ENCODE results near the gene PPP1R14B. TPM values are rescaled to one million over a fixed set of nuclear protein-coding genes. Genes with fewer than 3 reads are reported as not detected.
A peak's percentile ranks its signal among the peaks of the same experiment; 100 is the strongest.

PPP1R14B gene
- total RNA-seq, 2 donors from 2014 or later = 113 to 234 TPM

GRCh38 chr11:64231546-64231945 lies 15.2 kb downstream of the PPP1R14B start:
- H3K27me3 ChIP-seq = no peaks in the 10 kb centered on the region
- no peak for TF ChIP-seq CTCF (IDR thresholded peaks at IDR 0.05)
- no peak overlapping the region for H3K4me3 ChIP-seq
- no peak overlapping the region for H3K27ac ChIP-seq
- H3K36me3 ChIP-seq = no peaks in the 10 kb centered on the region
- peak overlapping the region in 1 of 2 donors; percentile 21 for H3K9ac ChIP-seq (ENCODE audit: low read depth in 2 of 2, low read length in 2 of 2)
- intact Hi-C loops (cut with DNase I) = no loop called here
- DNase-seq = peak; percentile 29
- H3K9me3 ChIP-seq = no peaks in the 10 kb centered on the region
- peaks cover 20% of the 10 kb centered on the region for H3K4me1 ChIP-seq

- TF ChIP-seq CTCF (IDR thresholded peaks at IDR 0.05) = no peak
- Histone ChIP-seq H3K27me3 (no peaks in the 10 kb centered on the region), H3K9ac (ENCODE audit: low read depth in 2 of 2, low read length in 2 of 2) (peak overlapping the region; percentile 89), H3K27ac (peak overlapping the region; percentile 85), H3K4me1 (peaks cover 20% of the 10 kb centered on the region), H3K4me3 (peak overlapping the region; percentile 70), H3K36me3 (no peaks in the 10 kb centered on the region), H3K9me3 (no peaks in the 10 kb centered on the region)
- intact Hi-C loops (cut with DNase I) = no loop called here
- DNase-seq = no peak
Measured at GRCh38 chr11:64230985-64231365, 15.8 kb downstream of the PPP1R14B start.

GRCh38 chr11:64230171-64230984 lies 16.4 kb downstream of the PPP1R14B start, which contains the start of gene DNAJC4:
TSS of gene DNAJC4 (plus strand) at chr11:64230548. CDS start at chr11:64230855, 307 bp downstream.
- intact Hi-C loops (cut with DNase I) = no loop called here
- Histone ChIP-seq H3K36me3 (no peaks in the 10 kb centered on the region), H3K27me3 (no peaks in the 10 kb centered on the region), H3K4me3 (peak within 1 kb of the TSS; percentile 70), H3K9ac (ENCODE audit: low read depth in 2 of 2, low read length in 2 of 2) (peak within 1 kb of the TSS; percentile 89), H3K4me1 (peaks cover 16% of the 10 kb centered on the region), H3K27ac (peak within 1 kb of the TSS; percentile 85), H3K9me3 (no peaks in the 10 kb centered on the region)
- DNase-seq = peak; percentile 96
- no peak for TF ChIP-seq CTCF (IDR thresholded peaks at IDR 0.05)

- TF ChIP-seq CTCF (IDR thresholded peaks at IDR 0.05) = no peak
- Histone ChIP-seq H3K27me3 (no peaks in the 10 kb centered on the region), H3K27ac (peak overlapping the region; percentile 85), H3K9ac (ENCODE audit: low read depth in 2 of 2, low read length in 2 of 2) (peak overlapping the region; percentile 66 to 89), H3K4me1 (peaks cover 21% of the 10 kb centered on the region), H3K4me3 (peak overlapping the region; percentile 70), H3K9me3 (no peaks in the 10 kb centered on the region), H3K36me3 (no peaks in the 10 kb centered on the region)
- peak; percentile 32 for DNase-seq
- intact Hi-C loops (cut with DNase I) = no loop called here
Measured at GRCh38 chr11:64229744-64230170, 17.0 kb downstream of the PPP1R14B start.

GRCh38 chr11:64229090-64229743 lies 17.5 kb downstream of the PPP1R14B start:
- DNase-seq = peak; percentile 24
- intact Hi-C loops (cut with DNase I) = no loop called here
- H3K36me3 ChIP-seq = no peaks in the 10 kb centered on the region
- no peak for TF ChIP-seq CTCF (IDR thresholded peaks at IDR 0.05)
- H3K27ac ChIP-seq = peak overlapping the region; percentile 19
- peaks cover 21% of the 10 kb centered on the region for H3K4me1 ChIP-seq
- no peaks in the 10 kb centered on the region for H3K9me3 ChIP-seq
- no peak overlapping the region for H3K4me3 ChIP-seq
- no peaks in the 10 kb centered on the region for H3K27me3 ChIP-seq
- H3K9ac ChIP-seq (ENCODE audit: low read depth in 2 of 2, low read length in 2 of 2) = peak overlapping the region; percentile 66 to 89
